Gastroesophageal sphincter (tissue), 4 donors: ENCODE measurements around the gene ARHGEF4. TPM values are rescaled to one million over a fixed set of nuclear protein-coding genes. Genes with fewer than 3 reads are reported as not detected.

ENCODE experiments used
- ATAC-seq: fragments of 150-250 bp; one replicate; pipeline ENCODE4 v1.9.1; 2016; ENCODE audit warnings: mild to moderate bottlenecking, moderate library complexity
- H3K27ac ChIP-seq, 4 donors: fragments of 200-600 bp; sonication (generic) in 3 of 4; 1 replicate in 3 of 4; 2 replicates in 1 of 4; pipeline ENCODE4 v1.5.1; 2016 to 2019
- H3K27me3 ChIP-seq: fragments of 200-600 bp; sonication (generic); one replicate; pipeline ENCODE4 v1.5.1; 2019
- H3K36me3 ChIP-seq, 2 donors: fragments of 200-600 bp; sonication (generic); one replicate each; pipeline ENCODE4 v1.5.1; 2019; ENCODE audit warnings: control low read depth in 1 of 2
- H3K4me1 ChIP-seq, 3 donors: fragments of 200-600 bp; sonication (generic); 1 replicate in 2 of 3; 2 replicates in 1 of 3; pipeline ENCODE4 v1.5.1; 2016 to 2019; ENCODE audit warnings: control low read depth in 2 of 3
- H3K4me3 ChIP-seq, 2 donors: fragments of 200-600 bp; sonication (generic); one replicate each; pipeline ENCODE4 v1.5.1; 2019; ENCODE audit warnings: mild to moderate bottlenecking in 1 of 2, moderate library complexity in 1 of 2
- H3K9me3 ChIP-seq, 3 donors: fragments of 200-600 bp; sonication (generic); one replicate each; pipeline ENCODE4 v1.5.1; 2017 to 2019; ENCODE audit warnings: control low read depth in 2 of 3
- CTCF ChIP-seq, 4 experiments: fragments of 200-600 bp in 2 of 4; fragments of 450-650 bp in 2 of 4; sonication (generic) in 1 of 4; IDR thresholded peaks; one replicate each; pipeline ENCODE4 v1.5.1; 2017 to 2019; ENCODE audit warnings: antibody characterized with exemption in 4 of 4, mild to moderate bottlenecking in 2 of 4, moderate library complexity in 2 of 4
- EP300 ChIP-seq: sonication (generic); formaldehyde crosslinking; IDR thresholded peaks from one replicate; pipeline ENCODE4 v1.6.1; 2017; ENCODE audit warnings: antibody characterized with exemption, mild to moderate bottlenecking
- POLR2A ChIP-seq, 2 donors: fragments of 450-650 bp; IDR thresholded peaks; one replicate each; pipeline ENCODE4 v1.6.1; 2017; ENCODE audit warnings: antibody characterized with exemption in 2 of 2, mild to moderate bottlenecking in 2 of 2, moderate library complexity in 1 of 2
- POLR2AphosphoS5 ChIP-seq: sonication (generic); formaldehyde crosslinking; IDR thresholded peaks from one replicate; pipeline ENCODE4 v1.6.1; 2017; ENCODE audit warnings: antibody characterized with exemption
- WGBS, 2 donors: methylation state at CpG; one replicate each; pipeline ENCODE4 v1.1.5; 2018; ENCODE audit warnings: low coverage in 1 of 2; 5-methylcytosine and 5-hydroxymethylcytosine counted together
- total RNA-seq, 4 donors: library from RNA; depleted of rRNA; stranded (reverse); fragments of >200 nt; gene quantifications; one replicate each; pipeline ENCODE4 v1.1.0, GENCODE V29; 2016

ARHGEF4 gene, protein sequence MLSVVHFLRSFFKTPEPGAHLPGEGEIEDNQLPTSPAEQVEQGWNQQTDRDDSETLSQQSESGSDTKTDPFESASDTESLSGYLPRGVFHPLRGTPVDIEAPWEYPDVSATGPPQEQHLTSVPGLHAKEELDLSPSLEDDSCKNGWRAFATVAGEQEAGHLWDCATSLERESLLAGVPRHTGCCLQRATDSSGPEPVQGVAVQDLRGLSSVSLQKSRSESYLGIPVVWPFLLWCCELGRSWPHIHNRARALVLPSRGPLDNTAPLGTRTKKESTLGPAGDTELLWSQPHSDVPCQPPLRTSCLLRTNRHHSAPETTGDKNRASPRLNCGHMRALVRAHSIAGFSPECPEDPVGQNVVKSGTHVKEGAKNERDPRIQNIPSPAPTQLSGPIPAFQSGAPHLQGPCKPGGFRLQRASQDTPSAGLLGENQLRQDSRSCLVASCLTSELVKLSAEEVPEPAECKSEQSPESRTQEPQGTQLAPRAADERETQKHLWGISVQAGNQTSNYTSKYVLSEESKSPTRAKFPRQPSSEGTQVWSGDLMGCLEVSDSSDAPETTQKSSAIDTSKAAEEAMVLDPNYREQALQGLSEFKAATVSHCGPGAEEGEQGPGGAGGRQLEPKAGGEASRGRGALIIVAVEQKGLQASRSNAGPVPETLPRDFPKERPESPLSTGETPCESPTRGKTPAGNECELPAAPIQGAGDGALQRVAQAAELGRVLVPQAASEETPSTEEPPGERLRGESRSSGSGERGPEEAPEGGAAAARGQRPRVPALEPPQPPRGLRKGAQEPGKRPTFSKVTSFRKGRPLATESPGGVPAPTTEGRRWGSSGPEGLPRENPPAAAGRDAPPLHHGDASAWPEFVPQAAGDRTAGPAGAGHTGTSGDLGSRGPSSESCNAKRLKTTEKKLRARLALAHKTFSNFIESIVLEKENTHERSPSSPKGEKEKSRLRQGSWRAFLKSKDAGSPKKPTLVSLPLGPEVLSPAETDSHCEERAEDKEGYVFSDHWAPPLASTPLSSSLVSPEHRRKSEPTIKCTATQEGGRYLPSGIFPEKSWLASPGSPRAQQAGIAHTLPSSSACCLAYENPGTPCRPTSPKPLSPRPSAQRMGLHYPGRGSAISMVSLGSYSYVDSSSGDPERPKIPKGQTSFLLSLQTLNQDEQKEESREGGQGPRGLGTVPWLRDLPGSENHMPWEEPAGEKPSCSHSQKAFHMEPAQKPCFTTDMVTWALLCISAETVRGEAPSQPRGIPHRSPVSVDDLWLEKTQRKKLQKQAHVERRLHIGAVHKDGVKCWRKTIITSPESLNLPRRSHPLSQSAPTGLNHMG (N-terminal part only)
- 10 to 100 TPM; 15.9 to 59.5 (median 21.8) TPM for total RNA-seq

- H3K27me3 ChIP-seq = peaks cover 81% of the 10 kb centered on the region
- 20% methylated on average over 2 of the region's 70 CpGs; no CpG with 5 or more reads in 1 of the 2 donors for WGBS, 2 donors
- H3K9me3 ChIP-seq = no peaks in the 10 kb centered on the region
- TF ChIP-seq CTCF (IDR thresholded peaks at IDR 0.05) (no peak), POLR2AphosphoS5 (no peak), EP300 (no peak)
- H3K36me3 ChIP-seq = no peaks in the 10 kb centered on the region
- peaks cover 0 to 13% (median 0%) of the 10 kb centered on the region in 3 donors for H3K4me1 ChIP-seq
- ATAC-seq = peak; percentile 31
- peak within 1 kb of the TSS in 1 of 2 donors; percentile 40 for H3K4me3 ChIP-seq
- no peak within 1 kb of the TSS for H3K27ac ChIP-seq
Observed at GRCh38 chr2:130836501-130837174, at the start of gene ARHGEF4. ARHGEF4 (plus strand) TSS chr2:130836914; CDS start chr2:130836954, 40 bp downstream.

GRCh38 chr2:130787841-130788240 is 48.9 kb upstream of the ARHGEF4 start:
- 80% methylated on average over 2 of the region's 17 CpGs; no CpG with 5 or more reads in 1 of the 2 donors for WGBS, 2 donors
- Histone ChIP-seq H3K36me3 (no peaks in the 10 kb centered on the region), H3K4me3 (no peak overlapping the region), H3K4me1 (no peaks in the 10 kb centered on the region), H3K27me3 (peaks cover 7% of the 10 kb centered on the region), H3K27ac (no peak overlapping the region), H3K9me3 (peaks cover 0 to 5% (median 0%) of the 10 kb centered on the region in 3 donors)
- no peak for ATAC-seq
- TF ChIP-seq EP300 = no peak
- TF ChIP-seq POLR2AphosphoS5 = no peak
- TF ChIP-seq POLR2A (IDR thresholded peaks at IDR 0.05) = no peak
- no peak for TF ChIP-seq CTCF (IDR thresholded peaks at IDR 0.05)

DNA sequence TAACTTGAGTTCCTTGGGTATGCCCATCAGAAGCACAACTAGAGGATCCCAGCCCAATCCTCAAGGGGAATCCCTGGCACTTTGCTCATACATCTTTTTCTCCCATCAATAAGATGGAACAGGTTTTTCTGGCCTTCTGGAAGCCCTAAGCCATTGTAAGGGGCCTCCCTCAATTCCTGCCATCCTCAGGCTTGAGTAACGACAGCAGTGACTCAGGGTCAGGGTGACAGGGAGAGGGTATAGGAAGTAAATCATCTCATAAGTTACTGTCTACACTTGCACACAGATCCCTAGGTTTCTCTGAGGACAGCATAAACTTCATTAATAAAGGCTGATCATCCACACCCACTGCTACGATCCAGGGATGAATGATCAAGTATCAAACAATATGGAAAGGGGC is 46.4 kb upstream of the ARHGEF4 start:
- no peak overlapping the region for H3K4me3 ChIP-seq
- 33 to 60% methylated on average over 1 of the region's 2 CpGs for WGBS, 2 donors
- ATAC-seq = no peak

More for the DNA sequence above, 46.4 kb upstream of the ARHGEF4 start:
- Histone ChIP-seq H3K27me3 (peaks cover 7% of the 10 kb centered on the region), H3K36me3 (no peaks in the 10 kb centered on the region), H3K9me3 (no peaks in the 10 kb centered on the region), H3K4me1 (no peaks in the 10 kb centered on the region), H3K27ac (no peak overlapping the region)
- no peak for TF ChIP-seq POLR2AphosphoS5
- TF ChIP-seq EP300 = no peak
- no peak for TF ChIP-seq CTCF (IDR thresholded peaks at IDR 0.05)
- no peak for TF ChIP-seq POLR2A (IDR thresholded peaks at IDR 0.05)
